ENCODE measurements around the gene VAV2. TPM values are rescaled to one million over a fixed set of nuclear protein-coding genes. Genes with fewer than 3 reads are reported as not detected.

The VAV2 gene
- total RNA-seq, 2 experiments from 2014 or later, result 11.0 to 27.8 TPM

DNA sequence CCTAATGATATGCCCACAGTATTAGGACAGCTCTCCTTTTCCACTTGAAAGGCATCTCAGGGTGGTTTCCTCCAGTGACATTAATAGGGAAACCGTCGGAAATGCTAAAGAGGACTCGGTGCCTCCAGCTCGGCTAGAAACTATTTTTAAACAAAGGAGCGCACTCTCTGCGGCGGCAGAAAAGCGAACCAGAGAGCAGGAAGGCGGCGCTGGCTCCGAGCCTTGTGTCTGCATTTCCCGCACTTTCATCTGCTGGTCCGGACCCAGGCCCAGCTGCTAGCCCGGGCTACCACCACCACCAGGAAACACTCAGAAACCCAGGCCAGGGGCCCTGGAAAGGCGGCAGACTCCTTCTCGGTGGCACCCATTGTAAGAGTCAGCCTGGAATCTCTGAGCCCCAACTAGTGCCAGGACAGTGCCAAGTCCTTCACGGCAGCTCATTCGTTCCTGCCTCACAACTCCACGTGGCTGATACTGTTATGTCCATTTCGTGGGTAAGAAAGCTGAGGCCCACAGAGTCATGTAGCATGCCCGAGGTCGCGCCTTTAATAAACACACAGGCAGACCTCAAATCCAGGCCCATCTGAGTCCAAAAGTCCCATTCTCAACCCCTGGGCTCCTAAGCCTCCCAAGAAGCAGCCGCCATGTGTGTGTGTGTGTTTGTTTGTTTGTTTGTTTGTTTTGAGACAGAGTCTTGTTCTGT, 73.9 kb downstream of the VAV2 start:
- BruUV-seq (replicated peaks), result no TSS peak
- no peak overlapping the region for H2AFZ ChIP-seq (ENCODE audit: low read length)
- no peaks in the 10 kb centered on the region for H3K9me3 ChIP-seq (ENCODE audit: low read length)
- H3K36me3 ChIP-seq (ENCODE audit: insufficient read depth, low read length), result no peaks in the 10 kb centered on the region
- intact Hi-C loops (cut with micrococcal nuclease; ENCODE audit: unreplicated experiment), result no loop called here
- no peak overlapping the region for H3K4me2 ChIP-seq (ENCODE audit: low read length)
- no peak overlapping the region for H3K27ac ChIP-seq (ENCODE audit: low read depth, low read length, poor library complexity, severe bottlenecking)
- POLR2A ChIA-PET, result no interaction called here
- H3K79me2 ChIP-seq (ENCODE audit: insufficient read depth, low read depth, low read length), result no peaks in the 10 kb centered on the region
- H4K20me1 ChIP-seq (ENCODE audit: insufficient read depth, low read length), result no peaks in the 10 kb centered on the region
- H3K4me3 ChIP-seq (ENCODE audit: low read depth, low read length, poor library complexity, severe bottlenecking), result no peak overlapping the region
- H3K9me2 ChIP-seq (ENCODE audit: insufficient read depth, low read length), result no peaks in the 10 kb centered on the region
- TF ChIP-seq, protein P1, sequence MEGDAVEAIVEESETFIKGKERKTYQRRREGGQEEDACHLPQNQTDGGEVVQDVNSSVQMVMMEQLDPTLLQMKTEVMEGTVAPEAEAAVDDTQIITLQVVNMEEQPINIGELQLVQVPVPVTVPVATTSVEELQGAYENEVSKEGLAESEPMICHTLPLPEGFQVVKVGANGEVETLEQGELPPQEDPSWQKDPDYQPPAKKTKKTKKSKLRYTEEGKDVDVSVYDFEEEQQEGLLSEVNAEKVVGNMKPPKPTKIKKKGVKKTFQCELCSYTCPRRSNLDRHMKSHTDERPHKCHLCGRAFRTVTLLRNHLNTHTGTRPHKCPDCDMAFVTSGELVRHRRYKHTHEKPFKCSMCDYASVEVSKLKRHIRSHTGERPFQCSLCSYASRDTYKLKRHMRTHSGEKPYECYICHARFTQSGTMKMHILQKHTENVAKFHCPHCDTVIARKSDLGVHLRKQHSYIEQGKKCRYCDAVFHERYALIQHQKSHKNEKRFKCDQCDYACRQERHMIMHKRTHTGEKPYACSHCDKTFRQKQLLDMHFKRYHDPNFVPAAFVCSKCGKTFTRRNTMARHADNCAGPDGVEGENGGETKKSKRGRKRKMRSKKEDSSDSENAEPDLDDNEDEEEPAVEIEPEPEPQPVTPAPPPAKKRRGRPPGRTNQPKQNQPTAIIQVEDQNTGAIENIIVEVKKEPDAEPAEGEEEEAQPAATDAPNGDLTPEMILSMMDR (conservative IDR thresholded peaks at IDR 0.05; ENCODE audit: low read length), result no peak
- TF ChIP-seq EZH2phosphoT487 (IDR thresholded peaks at IDR 0.05; ENCODE audit: borderline replicate concordance, low read depth, low read length), result no peak
- DNase-seq (ENCODE audit: low spot score), result no peak
- CTCF ChIA-PET (ENCODE audit: unreplicated experiment), result no interaction called here
- no peaks in the 10 kb centered on the region for H3K4me1 ChIP-seq (ENCODE audit: insufficient read depth, low read length, poor library complexity, severe bottlenecking)

DNA sequence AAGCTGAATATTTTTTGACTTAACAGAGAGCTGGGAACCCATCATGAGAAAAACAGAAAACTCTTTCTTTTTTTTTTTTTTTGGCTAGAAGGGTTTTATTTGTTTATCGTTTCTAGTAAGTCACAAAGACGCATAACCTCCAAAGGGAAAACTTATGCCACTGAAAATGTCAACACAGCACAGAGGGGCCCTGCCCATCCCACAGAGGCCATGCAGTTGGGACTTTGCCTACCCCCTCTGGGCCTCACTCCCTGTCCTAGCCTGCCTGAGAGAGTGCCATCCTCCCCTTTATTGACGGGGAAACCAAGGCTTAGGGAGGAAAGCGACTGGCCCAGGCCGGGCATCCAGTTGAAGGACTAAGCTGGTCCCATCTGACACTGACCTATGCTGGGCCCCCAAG, 74.7 kb downstream of the VAV2 start:
- no TSS peak for BruUV-seq (replicated peaks)
- intact Hi-C loops (cut with micrococcal nuclease; ENCODE audit: unreplicated experiment), result no loop called here
- H3K4me1 ChIP-seq (ENCODE audit: insufficient read depth, low read length, poor library complexity, severe bottlenecking), result no peaks in the 10 kb centered on the region
- no peaks in the 10 kb centered on the region for H3K9me3 ChIP-seq (ENCODE audit: low read length)
- H3K4me3 ChIP-seq (ENCODE audit: low read depth, low read length, poor library complexity, severe bottlenecking), result no peak overlapping the region
- no peak overlapping the region for H2AFZ ChIP-seq (ENCODE audit: low read length)
- H3K79me2 ChIP-seq (ENCODE audit: insufficient read depth, low read depth, low read length), result no peaks in the 10 kb centered on the region
- TF ChIP-seq EZH2phosphoT487 (IDR thresholded peaks at IDR 0.05; ENCODE audit: borderline replicate concordance, low read depth, low read length), result no peak
- TF ChIP-seq, protein P1 (conservative IDR thresholded peaks at IDR 0.05; ENCODE audit: low read length), result no peak
- H3K4me2 ChIP-seq (ENCODE audit: low read length), result no peak overlapping the region
- POLR2A ChIA-PET, result no interaction called here
- no peak overlapping the region for H3K27ac ChIP-seq (ENCODE audit: low read depth, low read length, poor library complexity, severe bottlenecking)
- CTCF ChIA-PET (ENCODE audit: unreplicated experiment), result no interaction called here
- H3K36me3 ChIP-seq (ENCODE audit: insufficient read depth, low read length), result no peaks in the 10 kb centered on the region
- no peak for DNase-seq (ENCODE audit: low spot score)
- H4K20me1 ChIP-seq (ENCODE audit: insufficient read depth, low read length), result no peaks in the 10 kb centered on the region
- H3K9me2 ChIP-seq (ENCODE audit: insufficient read depth, low read length), result no peaks in the 10 kb centered on the region

DNA sequence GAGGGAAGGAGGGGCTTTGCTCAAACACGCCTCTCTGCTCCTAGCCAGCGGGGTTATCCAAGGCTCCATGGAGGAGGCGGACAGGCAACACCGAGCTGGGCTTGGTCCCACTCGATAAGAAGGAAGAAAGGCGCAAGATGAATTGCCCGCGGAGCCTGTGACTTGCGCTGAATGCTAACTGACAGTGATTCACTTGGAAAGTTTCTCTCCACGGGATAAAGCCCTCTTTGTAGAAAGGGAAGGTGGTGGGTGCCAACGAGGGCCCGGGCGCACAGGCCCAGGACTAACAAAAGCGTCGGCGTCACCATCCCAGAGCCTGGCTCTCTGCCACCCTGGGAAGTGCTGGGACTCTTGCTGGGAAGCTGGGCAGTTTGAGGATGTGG, 76.0 kb downstream of the VAV2 start:
- no TSS peak for BruUV-seq (replicated peaks)

More for the DNA sequence above, 76.0 kb downstream of the VAV2 start:
- no peaks in the 10 kb centered on the region for H3K4me1 ChIP-seq (ENCODE audit: insufficient read depth, low read length, poor library complexity, severe bottlenecking)
- H3K9me2 ChIP-seq (ENCODE audit: insufficient read depth, low read length), result no peaks in the 10 kb centered on the region
- H3K4me2 ChIP-seq (ENCODE audit: low read length), result no peak overlapping the region
- H3K27ac ChIP-seq (ENCODE audit: low read depth, low read length, poor library complexity, severe bottlenecking), result no peak overlapping the region
- no peaks in the 10 kb centered on the region for H3K9me3 ChIP-seq (ENCODE audit: low read length)
- no peak overlapping the region for H3K4me3 ChIP-seq (ENCODE audit: low read depth, low read length, poor library complexity, severe bottlenecking)
- intact Hi-C loops (cut with micrococcal nuclease; ENCODE audit: unreplicated experiment), result no loop called here
- no peaks in the 10 kb centered on the region for H4K20me1 ChIP-seq (ENCODE audit: insufficient read depth, low read length)
- no peak for DNase-seq (ENCODE audit: low spot score)
- CTCF ChIA-PET (ENCODE audit: unreplicated experiment), result no interaction called here
- no peaks in the 10 kb centered on the region for H3K79me2 ChIP-seq (ENCODE audit: insufficient read depth, low read depth, low read length)
- POLR2A ChIA-PET, result no interaction called here
- no peaks in the 10 kb centered on the region for H3K36me3 ChIP-seq (ENCODE audit: insufficient read depth, low read length)
- TF ChIP-seq EZH2phosphoT487 (IDR thresholded peaks at IDR 0.05; ENCODE audit: borderline replicate concordance, low read depth, low read length), result no peak
- TF ChIP-seq, protein P1 (conservative IDR thresholded peaks at IDR 0.05; ENCODE audit: low read length), result no peak
- no peak overlapping the region for H2AFZ ChIP-seq (ENCODE audit: low read length)
